ENCODE measurements around the gene CORO7. TPM values are rescaled to one million over a fixed set of nuclear protein-coding genes. Genes with fewer than 3 reads are reported as not detected.

Gene CORO7
- total RNA-seq, 1 donor from 2014 or later: 14.6 TPM

- peaks cover 24 to 48% (median 28%) of the 10 kb centered on the region in 3 donors for H3K27me3 ChIP-seq (ENCODE audit: control insufficient read depth in 3 of 3, insufficient read depth in 3 of 3, low read length in 3 of 3)
- H3K4me1 ChIP-seq (ENCODE audit: control insufficient read depth in 3 of 3, insufficient read depth in 3 of 3, low read length in 3 of 3): peaks cover 42 to 58% (median 46%) of the 10 kb centered on the region in 3 donors
- peak overlapping the region; percentile 48 to 70 (median 58) for H3K4me3 ChIP-seq (ENCODE audit: low read length in 3 of 3)
- no peaks in the 10 kb centered on the region for H3K36me3 ChIP-seq (ENCODE audit: control insufficient read depth in 3 of 3, insufficient read depth in 3 of 3, low read length in 3 of 3)
- H3K9ac ChIP-seq (ENCODE audit: low read depth in 1 of 3, low read length in 3 of 3): peak overlapping the region in 2 of 3 donors; percentile 56 to 72
- H3K27ac ChIP-seq (ENCODE audit: low read depth, low read length): peak overlapping the region; percentile 77
- H3K9me3 ChIP-seq (ENCODE audit: control insufficient read depth in 3 of 3, low read length in 3 of 3): no peaks in the 10 kb centered on the region
Measured at GRCh38 chr16:4317532-4318450, 98.6 kb downstream of the CORO7 start.

- H3K9me3 ChIP-seq (ENCODE audit: control insufficient read depth in 3 of 3, low read length in 3 of 3): no peaks in the 10 kb centered on the region
- H3K4me1 ChIP-seq (ENCODE audit: control insufficient read depth in 3 of 3, insufficient read depth in 3 of 3, low read length in 3 of 3): peaks cover 42 to 56% (median 46%) of the 10 kb centered on the region in 3 donors
- peak overlapping the region; percentile 77 for H3K27ac ChIP-seq (ENCODE audit: low read depth, low read length)
- H3K4me3 ChIP-seq (ENCODE audit: low read length in 3 of 3): peak overlapping the region; percentile 48 to 70 (median 58)
- H3K9ac ChIP-seq (ENCODE audit: low read depth in 1 of 3, low read length in 3 of 3): peak overlapping the region; percentile 30 to 72 (median 56)
- no peaks in the 10 kb centered on the region for H3K36me3 ChIP-seq (ENCODE audit: control insufficient read depth in 3 of 3, insufficient read depth in 3 of 3, low read length in 3 of 3)
- peaks cover 24 to 48% (median 28%) of the 10 kb centered on the region in 3 donors for H3K27me3 ChIP-seq (ENCODE audit: control insufficient read depth in 3 of 3, insufficient read depth in 3 of 3, low read length in 3 of 3)
Measured at GRCh38 chr16:4316864-4317531, 99.4 kb downstream of the CORO7 start.

- H3K9ac ChIP-seq (ENCODE audit: low read depth in 1 of 3, low read length in 3 of 3): peak overlapping the region; percentile 30 to 72 (median 56)
- H3K27ac ChIP-seq (ENCODE audit: low read depth, low read length): peak overlapping the region; percentile 77
- peaks cover 40 to 55% (median 46%) of the 10 kb centered on the region in 3 donors for H3K4me1 ChIP-seq (ENCODE audit: control insufficient read depth in 3 of 3, insufficient read depth in 3 of 3, low read length in 3 of 3)
- H3K4me3 ChIP-seq (ENCODE audit: low read length in 3 of 3): peak overlapping the region; percentile 48 to 70 (median 58)
- H3K9me3 ChIP-seq (ENCODE audit: control insufficient read depth in 3 of 3, low read length in 3 of 3): no peaks in the 10 kb centered on the region
- no peaks in the 10 kb centered on the region for H3K36me3 ChIP-seq (ENCODE audit: control insufficient read depth in 3 of 3, insufficient read depth in 3 of 3, low read length in 3 of 3)
- peaks cover 24 to 48% (median 28%) of the 10 kb centered on the region in 3 donors for H3K27me3 ChIP-seq (ENCODE audit: control insufficient read depth in 3 of 3, insufficient read depth in 3 of 3, low read length in 3 of 3)
Measured at GRCh38 chr16:4316108-4316863, 100.1 kb downstream of the CORO7 start.

- Histone ChIP-seq H3K4me1 (ENCODE audit: control insufficient read depth in 3 of 3, insufficient read depth in 3 of 3, low read length in 3 of 3) (peaks cover 34 to 48% (median 41%) of the 10 kb centered on the region in 3 donors), H3K27me3 (ENCODE audit: control insufficient read depth in 3 of 3, insufficient read depth in 3 of 3, low read length in 3 of 3) (peaks cover 19 to 47% (median 28%) of the 10 kb centered on the region in 3 donors), H3K36me3 (ENCODE audit: control insufficient read depth in 3 of 3, insufficient read depth in 3 of 3, low read length in 3 of 3) (no peaks in the 10 kb centered on the region), H3K4me3 (ENCODE audit: low read length in 3 of 3) (peak within 1 kb of the TSS; percentile 48 to 70 (median 58)), H3K9me3 (ENCODE audit: control insufficient read depth in 3 of 3, low read length in 3 of 3) (no peaks in the 10 kb centered on the region), H3K27ac (ENCODE audit: low read depth, low read length) (peak within 1 kb of the TSS; percentile 77), H3K9ac (ENCODE audit: low read depth in 1 of 3, low read length in 3 of 3) (peak within 1 kb of the TSS; percentile 30 to 72 (median 64))
Measured at GRCh38 chr16:4315186-4316107, 100.9 kb downstream of the CORO7 start, which contains the start of gene GLIS2. Gene GLIS2 (plus strand): TSS chr16:4316067. CDS start chr16:4332281, 16,214 bp downstream.

- peak overlapping the region in 2 of 3 donors; percentile 64 to 70 for H3K9ac ChIP-seq (ENCODE audit: low read depth in 1 of 3, low read length in 3 of 3)
- no peaks in the 10 kb centered on the region for H3K36me3 ChIP-seq (ENCODE audit: control insufficient read depth in 3 of 3, insufficient read depth in 3 of 3, low read length in 3 of 3)
- no peaks in the 10 kb centered on the region for H3K9me3 ChIP-seq (ENCODE audit: control insufficient read depth in 3 of 3, low read length in 3 of 3)
- H3K27ac ChIP-seq (ENCODE audit: low read depth, low read length): peak overlapping the region; percentile 72
- peak overlapping the region; percentile 43 to 65 (median 56) for H3K4me3 ChIP-seq (ENCODE audit: low read length in 3 of 3)
- peaks cover 29 to 41% (median 38%) of the 10 kb centered on the region in 3 donors for H3K4me1 ChIP-seq (ENCODE audit: control insufficient read depth in 3 of 3, insufficient read depth in 3 of 3, low read length in 3 of 3)
- H3K27me3 ChIP-seq (ENCODE audit: control insufficient read depth in 3 of 3, insufficient read depth in 3 of 3, low read length in 3 of 3): peaks cover 19 to 39% (median 27%) of the 10 kb centered on the region in 3 donors
Measured at GRCh38 chr16:4314532-4315185, 101.7 kb downstream of the CORO7 start.

GRCh38 chr16:4313563-4314531 is 102.5 kb downstream of the CORO7 start:
- Histone ChIP-seq H3K27me3 (ENCODE audit: control insufficient read depth in 3 of 3, insufficient read depth in 3 of 3, low read length in 3 of 3) (peaks cover 13 to 35% (median 23%) of the 10 kb centered on the region in 3 donors), H3K27ac (ENCODE audit: low read depth, low read length) (no peak overlapping the region), H3K4me3 (ENCODE audit: low read length in 3 of 3) (no peak overlapping the region), H3K9me3 (ENCODE audit: control insufficient read depth in 3 of 3, low read length in 3 of 3) (no peaks in the 10 kb centered on the region), H3K9ac (ENCODE audit: low read depth in 1 of 3, low read length in 3 of 3) (no peak overlapping the region), H3K36me3 (ENCODE audit: control insufficient read depth in 3 of 3, insufficient read depth in 3 of 3, low read length in 3 of 3) (no peaks in the 10 kb centered on the region), H3K4me1 (ENCODE audit: control insufficient read depth in 3 of 3, insufficient read depth in 3 of 3, low read length in 3 of 3) (peaks cover 21 to 33% (median 31%) of the 10 kb centered on the region in 3 donors)

- Histone ChIP-seq H3K36me3 (ENCODE audit: control insufficient read depth in 3 of 3, insufficient read depth in 3 of 3, low read length in 3 of 3) (no peaks in the 10 kb centered on the region), H3K4me1 (ENCODE audit: control insufficient read depth in 3 of 3, insufficient read depth in 3 of 3, low read length in 3 of 3) (peaks cover 10 to 18% (median 14%) of the 10 kb centered on the region in 3 donors), H3K27me3 (ENCODE audit: control insufficient read depth in 3 of 3, insufficient read depth in 3 of 3, low read length in 3 of 3) (peaks cover 8 to 13% (median 13%) of the 10 kb centered on the region in 3 donors), H3K4me3 (ENCODE audit: low read length in 3 of 3) (no peak overlapping the region), H3K27ac (ENCODE audit: low read depth, low read length) (no peak overlapping the region), H3K9ac (ENCODE audit: low read depth in 1 of 3, low read length in 3 of 3) (no peak overlapping the region), H3K9me3 (ENCODE audit: control insufficient read depth in 3 of 3, low read length in 3 of 3) (no peaks in the 10 kb centered on the region)
Measured at GRCh38 chr16:4309833-4310266, 106.5 kb downstream of the CORO7 start.
